GM18858 (cell line): Measurements from ENCODE around the gene CDA.

ENCODE experiments used
- ATAC-seq: cut with Tn5 transposase; IDR thresholded peaks from one replicate; pipeline ENCODE4 v1.9.1; 2021; ENCODE audit not compliant: unreplicated experiment

The CDA gene

GRCh38 chr1:20588634-20589225 is at the start of gene CDA:
CDA (plus strand) TSS chr1:20589097; CDS start chr1:20589130, 33 bp downstream.
- ATAC-seq = no peak

- no peak for ATAC-seq
These were observed 48.6 kb upstream of the CDA start for GRCh38 chr1:20540281-20540680.

- no peak for ATAC-seq
These were observed 42.3 kb upstream of the CDA start for GRCh38 chr1:20546637-20547036.

GRCh38 chr1:20551161-20551560 is 37.7 kb upstream of the CDA start:
- no peak for ATAC-seq

GRCh38 chr1:20551945-20552727 is 36.8 kb upstream of the CDA start, which contains the start of gene FAM43B:
FAM43B (plus strand) TSS chr1:20552573; CDS start chr1:20552974, 401 bp downstream.
- no peak for ATAC-seq

- no peak for ATAC-seq
These were observed 36.0 kb upstream of the CDA start for GRCh38 chr1:20552728-20553445.

GRCh38 chr1:20555025-20555757 is 33.7 kb upstream of the CDA start:
- no peak for ATAC-seq

- no peak for ATAC-seq
These were observed 33.2 kb upstream of the CDA start for GRCh38 chr1:20555758-20556120.

GRCh38 chr1:20558191-20558590 is 30.7 kb upstream of the CDA start:
- ATAC-seq = no peak

- ATAC-seq = no peak
These were observed 27.9 kb upstream of the CDA start for GRCh38 chr1:20560966-20561365.

GRCh38 chr1:20565234-20565633 is 23.7 kb upstream of the CDA start:
- no peak for ATAC-seq

GRCh38 chr1:20569523-20570098 is 19.3 kb upstream of the CDA start:
- ATAC-seq = no peak

- ATAC-seq = no peak
These were observed 17.5 kb upstream of the CDA start for GRCh38 chr1:20571427-20571826.

GRCh38 chr1:20573987-20574386 is 14.9 kb upstream of the CDA start:
- no peak for ATAC-seq

GRCh38 chr1:20574686-20575540 is 14.0 kb upstream of the CDA start:
- ATAC-seq = no peak

GRCh38 chr1:20575541-20576336 is 13.2 kb upstream of the CDA start:
- no peak for ATAC-seq

- ATAC-seq = no peak
These were observed 10.8 kb upstream of the CDA start for GRCh38 chr1:20578062-20578461.

GRCh38 chr1:20578721-20579395 is 10.0 kb upstream of the CDA start:
- ATAC-seq = no peak

GRCh38 chr1:20584890-20585289 is 4.0 kb upstream of the CDA start:
- ATAC-seq = no peak
